Chondrocyte (in vitro differentiated cells): ENCODE measurements around the gene SMAD3. TPM values are rescaled to one million over a fixed set of nuclear protein-coding genes. Genes with fewer than 3 reads are reported as not detected.
A peak's percentile ranks its signal among the peaks of the same experiment; 100 is the strongest.

Source experiments
- DNase-seq: peaks from one replicate; pipeline ENCODE4 v3.0.0; 2021; ENCODE audit warnings: mixed read lengths, low spot score
- H3K27ac Mint-ChIP-seq: one replicate; pipeline ENCODE4 v1.8.0; 2021; ENCODE audit warnings: mild to moderate bottlenecking, moderate library complexity, mixed read lengths; ENCODE audit not compliant: unreplicated experiment
- H3K27me3 Mint-ChIP-seq: 2 replicates; pipeline ENCODE4 v1.8.0; 2021; ENCODE audit warnings: low read depth, mixed read lengths
- H3K36me3 Mint-ChIP-seq: 2 replicates; pipeline ENCODE4 v1.8.0; 2021; ENCODE audit warnings: low read depth, mixed read lengths
- H3K4me1 Mint-ChIP-seq: 2 replicates; pipeline ENCODE4 v1.8.0; 2021; ENCODE audit warnings: low read depth, mild to moderate bottlenecking, mixed read lengths
- H3K4me3 Mint-ChIP-seq: one replicate; pipeline ENCODE4 v1.8.0; 2021; ENCODE audit warnings: mild to moderate bottlenecking, moderate library complexity, mixed read lengths; ENCODE audit not compliant: unreplicated experiment
- H3K9me3 Mint-ChIP-seq: 2 replicates; pipeline ENCODE4 v1.8.0; 2021; ENCODE audit warnings: low read depth, mixed read lengths
- total RNA-seq: library from RNA; stranded (reverse); gene quantifications from 3 replicates; pipeline ENCODE4 v1.2.1, GENCODE V29; 2021
- TF ChIP-seq, protein P1 (sequence below): fragments of 200-600 bp; sonication (generic); IDR thresholded peaks from 2 replicates; pipeline ENCODE4 v1.5.0; 2021; ENCODE audit warnings: antibody characterized with exemption, mild to moderate bottlenecking, moderate library complexity

Gene SMAD3
- total RNA-seq, 1 donor from 2014 or later: 23.2 TPM

DNA sequence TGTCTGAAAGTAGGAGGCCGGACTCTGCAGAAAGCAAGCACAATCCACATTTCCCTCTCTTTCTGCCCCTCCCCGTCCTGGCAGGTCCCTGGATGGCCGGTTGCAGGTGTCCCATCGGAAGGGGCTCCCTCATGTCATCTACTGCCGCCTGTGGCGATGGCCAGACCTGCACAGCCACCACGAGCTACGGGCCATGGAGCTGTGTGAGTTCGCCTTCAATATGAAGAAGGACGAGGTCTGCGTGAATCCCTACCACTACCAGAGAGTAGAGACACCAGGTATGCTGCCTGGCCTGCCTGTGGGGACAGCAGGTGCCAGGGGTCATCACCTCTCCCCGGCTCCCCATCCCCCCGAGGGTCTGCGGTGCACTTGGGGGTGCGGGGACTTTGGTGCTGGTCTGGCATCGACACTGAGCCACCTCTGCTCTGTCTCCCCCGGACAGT is 99.4 kb downstream of the SMAD3 start:
- Mint-ChIP-seq H3K4me1 (peaks cover 63% of the 10 kb centered on the region), H3K27ac (peak overlapping the region; percentile 93), H3K36me3 (peaks cover 8% of the 10 kb centered on the region), H3K9me3 (no peaks in the 10 kb centered on the region), H3K27me3 (no peaks in the 10 kb centered on the region), H3K4me3 (no peak overlapping the region)
- no peak for DNase-seq
- TF ChIP-seq, protein P1, sequence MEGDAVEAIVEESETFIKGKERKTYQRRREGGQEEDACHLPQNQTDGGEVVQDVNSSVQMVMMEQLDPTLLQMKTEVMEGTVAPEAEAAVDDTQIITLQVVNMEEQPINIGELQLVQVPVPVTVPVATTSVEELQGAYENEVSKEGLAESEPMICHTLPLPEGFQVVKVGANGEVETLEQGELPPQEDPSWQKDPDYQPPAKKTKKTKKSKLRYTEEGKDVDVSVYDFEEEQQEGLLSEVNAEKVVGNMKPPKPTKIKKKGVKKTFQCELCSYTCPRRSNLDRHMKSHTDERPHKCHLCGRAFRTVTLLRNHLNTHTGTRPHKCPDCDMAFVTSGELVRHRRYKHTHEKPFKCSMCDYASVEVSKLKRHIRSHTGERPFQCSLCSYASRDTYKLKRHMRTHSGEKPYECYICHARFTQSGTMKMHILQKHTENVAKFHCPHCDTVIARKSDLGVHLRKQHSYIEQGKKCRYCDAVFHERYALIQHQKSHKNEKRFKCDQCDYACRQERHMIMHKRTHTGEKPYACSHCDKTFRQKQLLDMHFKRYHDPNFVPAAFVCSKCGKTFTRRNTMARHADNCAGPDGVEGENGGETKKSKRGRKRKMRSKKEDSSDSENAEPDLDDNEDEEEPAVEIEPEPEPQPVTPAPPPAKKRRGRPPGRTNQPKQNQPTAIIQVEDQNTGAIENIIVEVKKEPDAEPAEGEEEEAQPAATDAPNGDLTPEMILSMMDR: peak; percentile 43

DNA sequence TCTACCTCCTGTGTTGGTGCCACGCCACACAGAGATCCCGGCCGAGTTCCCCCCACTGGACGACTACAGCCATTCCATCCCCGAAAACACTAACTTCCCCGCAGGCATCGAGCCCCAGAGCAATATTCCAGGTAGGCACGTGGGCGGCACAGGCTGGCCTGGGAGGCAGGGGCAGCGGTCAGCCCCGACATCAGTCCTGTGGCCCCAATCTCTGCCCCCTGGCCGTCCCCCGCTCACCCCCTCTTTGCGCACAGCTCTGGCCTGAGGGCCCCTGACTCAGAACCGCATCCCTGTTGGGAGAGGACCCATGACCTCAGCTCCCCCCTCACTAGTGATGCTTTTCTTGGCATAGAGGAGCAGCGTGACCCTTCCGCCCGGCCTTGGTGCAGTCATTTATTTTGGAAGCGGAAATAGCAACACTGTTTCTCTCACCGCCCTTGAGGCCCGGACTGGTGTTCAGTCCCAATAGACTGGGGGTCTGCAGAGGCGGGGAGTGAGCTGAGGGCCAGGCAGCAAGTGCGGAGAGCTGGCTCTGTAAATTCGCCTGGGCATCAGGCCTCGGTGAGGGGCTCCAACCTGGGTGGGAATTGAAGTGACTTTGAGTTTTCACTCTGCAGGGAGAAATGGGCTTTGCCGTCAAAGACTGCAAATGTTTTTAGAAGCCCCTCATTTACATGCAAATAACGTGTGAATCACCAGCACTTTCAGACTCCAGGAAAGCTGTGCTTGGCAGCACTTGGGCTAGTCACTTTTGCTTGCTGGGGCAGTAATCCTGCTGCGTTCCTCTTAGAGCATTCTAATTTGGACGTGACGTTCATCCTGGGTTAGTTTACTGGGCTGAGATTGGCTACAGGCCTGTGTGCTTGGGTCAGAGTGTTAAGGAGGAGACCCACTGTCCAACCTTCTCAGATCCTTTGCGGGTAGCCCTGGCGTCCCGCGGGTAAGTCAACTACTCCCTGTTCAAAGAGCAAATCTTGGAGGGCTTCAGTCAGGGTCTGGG is 100.2 kb downstream of the SMAD3 start:
- no peak for DNase-seq
- Mint-ChIP-seq H3K4me1 (peaks cover 63% of the 10 kb centered on the region), H3K4me3 (peak overlapping the region; percentile 35), H3K27ac (peak overlapping the region; percentile 93), H3K9me3 (no peaks in the 10 kb centered on the region), H3K36me3 (peaks cover 12% of the 10 kb centered on the region), H3K27me3 (no peaks in the 10 kb centered on the region)
- TF ChIP-seq, protein P1: no peak

DNA sequence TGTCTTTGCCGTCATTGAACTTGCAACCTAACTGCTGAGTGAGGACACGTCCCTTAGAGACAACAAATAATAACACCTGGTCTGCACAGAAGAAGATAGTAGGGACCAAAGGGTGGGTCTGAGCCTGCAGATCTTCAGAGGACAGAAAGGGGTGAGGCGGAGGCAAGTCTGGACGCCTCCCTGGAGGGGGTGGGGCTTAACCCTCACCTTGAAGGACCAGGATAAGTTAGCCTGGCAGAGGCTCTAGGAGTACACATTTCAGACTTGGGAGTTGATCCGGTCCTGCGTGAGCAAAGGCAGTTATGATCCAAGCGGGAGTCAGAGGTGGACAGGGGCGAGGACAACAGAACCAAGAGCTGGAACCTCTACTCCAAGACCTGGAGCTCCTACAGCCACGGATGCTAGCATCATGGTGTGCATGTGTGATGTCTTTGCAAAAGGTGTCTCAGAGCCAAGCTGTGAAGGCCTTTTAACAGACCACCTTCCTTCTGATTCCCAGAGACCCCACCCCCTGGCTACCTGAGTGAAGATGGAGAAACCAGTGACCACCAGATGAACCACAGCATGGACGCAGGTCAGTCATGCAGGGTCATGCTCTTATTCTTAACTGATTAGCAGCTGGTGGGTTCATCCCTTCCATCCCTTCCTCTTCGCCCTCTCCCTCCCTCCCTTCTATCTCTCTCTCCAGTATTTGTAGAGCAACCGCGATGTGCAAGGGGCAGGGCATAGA is 101.0 kb downstream of the SMAD3 start:
- Mint-ChIP-seq H3K36me3 (peaks cover 17% of the 10 kb centered on the region), H3K4me3 (no peak overlapping the region), H3K9me3 (no peaks in the 10 kb centered on the region), H3K27me3 (no peaks in the 10 kb centered on the region), H3K4me1 (peaks cover 63% of the 10 kb centered on the region), H3K27ac (peak overlapping the region; percentile 93)
- DNase-seq: no peak
- TF ChIP-seq, protein P1: no peak

DNA sequence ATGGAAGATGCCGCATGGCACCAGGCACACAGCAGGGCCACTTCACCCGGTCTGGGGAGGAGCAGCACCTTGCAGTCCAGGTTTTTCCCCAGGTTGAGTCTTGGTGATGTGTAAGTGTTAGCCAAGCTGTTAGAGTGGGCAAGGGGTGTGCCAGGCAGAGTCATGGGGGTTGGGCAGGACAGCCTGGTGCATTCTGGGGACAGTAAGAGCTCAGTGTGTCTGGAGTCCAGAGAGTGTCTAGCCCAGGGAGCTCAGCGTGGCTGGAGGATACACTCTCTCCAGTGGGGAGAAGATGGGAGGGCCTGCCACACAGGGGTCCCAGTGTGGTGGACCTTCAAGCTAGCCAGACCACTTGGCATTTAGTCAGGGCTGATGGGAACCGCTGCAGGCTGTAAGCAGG is 101.7 kb downstream of the SMAD3 start:
- peaks cover 66% of the 10 kb centered on the region for H3K4me1 Mint-ChIP-seq
- no peak for DNase-seq
- peak overlapping the region; percentile 77 for H3K27ac Mint-ChIP-seq
- H3K9me3 Mint-ChIP-seq: no peaks in the 10 kb centered on the region
- TF ChIP-seq, protein P1: no peak
- H3K4me3 Mint-ChIP-seq: no peak overlapping the region
- H3K36me3 Mint-ChIP-seq: peaks cover 18% of the 10 kb centered on the region
- no peaks in the 10 kb centered on the region for H3K27me3 Mint-ChIP-seq

DNA sequence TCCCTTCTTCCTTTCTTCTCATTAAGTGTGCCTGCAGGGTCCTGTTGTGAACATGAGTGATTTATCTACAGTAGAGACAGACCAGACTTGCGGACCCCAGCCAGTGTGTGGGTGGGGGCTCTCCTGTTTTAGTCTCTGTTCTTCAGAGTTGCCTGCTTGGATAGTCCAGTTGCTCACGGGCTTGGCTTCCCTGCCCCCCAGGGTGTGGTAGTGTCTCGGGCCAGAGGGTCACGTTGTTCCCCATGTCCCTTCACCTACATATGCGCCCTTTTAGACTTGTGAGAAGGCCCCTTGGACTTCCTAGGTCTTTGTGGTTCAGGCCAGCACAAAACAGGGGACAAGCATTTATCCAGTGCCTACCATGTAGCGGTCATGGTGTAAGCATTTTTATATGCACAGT is 103.3 kb downstream of the SMAD3 start:
- peaks cover 30% of the 10 kb centered on the region for H3K36me3 Mint-ChIP-seq
- TF ChIP-seq, protein P1: no peak
- no peaks in the 10 kb centered on the region for H3K9me3 Mint-ChIP-seq
- H3K27me3 Mint-ChIP-seq: no peaks in the 10 kb centered on the region
- peaks cover 56% of the 10 kb centered on the region for H3K4me1 Mint-ChIP-seq
- no peak overlapping the region for H3K4me3 Mint-ChIP-seq
- DNase-seq: no peak
- H3K27ac Mint-ChIP-seq: peak overlapping the region; percentile 56
